Measurements from ENCODE around the gene SHANK1.

The SHANK1 gene

GRCh38 chr19:50724522-50725217 lies 5.1 kb upstream of the SHANK1 start (continued):
- TF ChIP-seq ZBTB11 (tag by site-specific recombination; conservative IDR thresholded peaks at IDR 0.05; ENCODE audit: low read depth) (0 out of 2 replicates have a peak, but pooled peaks have one; percentile 16), EGR2 (tag by site-specific recombination; IDR thresholded peaks at IDR 0.05; ENCODE audit: low read depth) (peak; percentile 79), ZNF510 (tag by site-specific recombination; IDR thresholded peaks at IDR 0.05; ENCODE audit: insufficient replicate concordance) (no peak), ZBTB7A (tag by site-specific recombination; IDR thresholded peaks at IDR 0.05; ENCODE audit: low read depth) (no peak), WT1 (tag by site-specific recombination; IDR thresholded peaks at IDR 0.05) (no peak; the same call in 1 of the 2 replicates), ZNF248 (tag by site-specific recombination; IDR thresholded peaks at IDR 0.05) (no peak), ZNF311 (tag by site-specific recombination; IDR thresholded peaks at IDR 0.05; ENCODE audit: borderline replicate concordance) (no peak), ZNF184 (tag by site-specific recombination; IDR thresholded peaks at IDR 0.05) (no peak), GLIS2 (tag by site-specific recombination; IDR thresholded peaks at IDR 0.05) (peak; percentile 92), ZNF629 (tag by site-specific recombination; IDR thresholded peaks at IDR 0.05) (0 out of 2 replicates have a peak, but pooled peaks have one; percentile 26), ZNF19 (tag by site-specific recombination; IDR thresholded peaks at IDR 0.05; ENCODE audit: low read depth) (no peak), ZNF514 (tag by site-specific recombination; IDR thresholded peaks at IDR 0.05) (no peak), ZNF26 (tag by site-specific recombination; IDR thresholded peaks at IDR 0.05) (no peak), ZNF114 (tag by site-specific recombination; IDR thresholded peaks at IDR 0.05) (no peak), GFI1B (tag by site-specific recombination; IDR thresholded peaks at IDR 0.05) (no peak), HOXC10 (CRISPR knock-in tag; IDR thresholded peaks at IDR 0.05) (no peak), ZBTB44 (tag by site-specific recombination; IDR thresholded peaks at IDR 0.05) (peak; percentile 54; the same call in 1 of the 2 replicates), ZNF112 (tag by site-specific recombination; IDR thresholded peaks at IDR 0.05) (no peak), ZNF366 (tag by site-specific recombination; conservative IDR thresholded peaks at IDR 0.05) (no peak), PBX3 (CRISPR knock-in tag; IDR thresholded peaks at IDR 0.05) (0 out of 2 replicates have a peak, but pooled peaks have one; percentile 84), TCF7L2 (IDR thresholded peaks at IDR 0.05; ENCODE audit: borderline replicate concordance, low read depth, low read length) (no peak), ZNF23 (tag by site-specific recombination; IDR thresholded peaks at IDR 0.05; ENCODE audit: borderline replicate concordance) (no peak), ZNF692 (tag by site-specific recombination; IDR thresholded peaks at IDR 0.05) (peak; percentile 57), GLI4 (tag by site-specific recombination; IDR thresholded peaks at IDR 0.05) (no peak; the same call in 1 of the 2 replicates), ZNF580 (tag by site-specific recombination; IDR thresholded peaks at IDR 0.05) (0 out of 2 replicates have a peak, but pooled peaks have one; percentile 59), ZNF10 (tag by site-specific recombination; IDR thresholded peaks at IDR 0.05) (peak; percentile 41; the same call in 1 of the 2 replicates), ZNF394 (tag by site-specific recombination; IDR thresholded peaks at IDR 0.05; ENCODE audit: borderline replicate concordance) (no peak), IKZF3 (tag by site-specific recombination; IDR thresholded peaks at IDR 0.05) (no peak)
